H54 (cell line): ENCODE results near the gene BMP4.

Experiments
- DNase-seq: peaks from one replicate; pipeline ENCODE4 v3.0.0; 2011; ENCODE audit warnings: low spot score, mixed read lengths; ENCODE audit not compliant: insufficient read length
- FAIRE-seq: peaks from 3 replicates; lab custom pipeline; 2011; peaks lifted over from hg19 to GRCh38; lab: Jason Lieb, UNC
- POLR2A ChIP-seq: IDR thresholded peaks from 2 replicates; pipeline ENCODE4 v1.6.1; 2011; ENCODE audit warnings: low read depth, mild to moderate bottlenecking, low read length

BMP4 gene

GRCh38 chr14:53954551-53955228, 1.9 kb downstream of the BMP4 start:
- DNase-seq (no peak), FAIRE-seq (no peak)

GRCh38 chr14:53953828-53954550, 2.6 kb downstream of the BMP4 start:
- DNase-seq (peak; percentile 51), FAIRE-seq (no peak)
- no peak for TF ChIP-seq POLR2A

More at GRCh38 chr14:53954551-53955228, 1.9 kb downstream of the BMP4 start:
- TF ChIP-seq POLR2A, result no peak

GRCh38 chr14:53953002-53953827, 3.4 kb downstream of the BMP4 start:
- peak; percentile 50 for DNase-seq
- peak; percentile 77 for TF ChIP-seq POLR2A
- no peak for FAIRE-seq

- DNase-seq, result no peak
- FAIRE-seq, result no peak
- no peak for TF ChIP-seq POLR2A
Observed at GRCh38 chr14:53952533-53952932, 4.1 kb downstream of the BMP4 start.

GRCh38 chr14:53951627-53952303, 4.9 kb downstream of the BMP4 start:
- no peak for TF ChIP-seq POLR2A
- FAIRE-seq, result no peak
- DNase-seq, result no peak

- no peak for DNase-seq
- no peak for TF ChIP-seq POLR2A
- no peak for FAIRE-seq
Observed at GRCh38 chr14:53951243-53951626, 5.4 kb downstream of the BMP4 start.

- FAIRE-seq, result no peak
- no peak for TF ChIP-seq POLR2A
- DNase-seq, result no peak
Observed at GRCh38 chr14:53950031-53950793, 6.4 kb downstream of the BMP4 start.

GRCh38 chr14:53949201-53949600, 7.4 kb downstream of the BMP4 start:
- DNase-seq, result no peak
- no peak for TF ChIP-seq POLR2A
- FAIRE-seq, result no peak

- FAIRE-seq, result no peak
Observed at GRCh38 chr14:53948205-53948884, 8.3 kb downstream of the BMP4 start.

GRCh38 chr14:53947452-53948204, 9.0 kb downstream of the BMP4 start:
- TF ChIP-seq POLR2A, result no peak
- no peak for DNase-seq
- no peak for FAIRE-seq

More at GRCh38 chr14:53948205-53948884, 8.3 kb downstream of the BMP4 start:
- DNase-seq, result no peak
- TF ChIP-seq POLR2A, result no peak

GRCh38 chr14:53947094-53947445, 9.6 kb downstream of the BMP4 start:
- no peak for DNase-seq
- no peak for FAIRE-seq
- no peak for TF ChIP-seq POLR2A
